Ureter (tissue), 1 donor: ENCODE results near the gene SEMG2. TPM values are rescaled to one million over a fixed set of nuclear protein-coding genes. Genes with fewer than 3 reads are reported as not detected.

Experiments used
- total RNA-seq: library from RNA; stranded (reverse); gene quantifications from one replicate; pipeline ENCODE4 v1.2.4, GENCODE V29; 2023
- donor health status: DM: yes; HTN: yes; CAD: no.

Gene SEMG2
- total RNA-seq, 1 donor from 2014 or later = not detected

Other genes with a start within 250 kb of the SEMG2 start
- gene KCNS1, start 120.2 kb upstream of the SEMG2 start, total RNA-seq = 0.86 TPM
- 0.78 TPM for gene WFDC5, start 106.2 kb upstream of the SEMG2 start, total RNA-seq
- gene WFDC12, start 96.9 kb upstream of the SEMG2 start, total RNA-seq = not detected
- 1.7 TPM for gene PI3, start 46.5 kb upstream of the SEMG2 start, total RNA-seq
- not detected for gene SEMG1, start 14.3 kb upstream of the SEMG2 start, total RNA-seq
- gene SLPI, start 33.2 kb downstream of the SEMG2 start, total RNA-seq = 301 TPM
- not detected for gene RBPJL, start 85.5 kb downstream of the SEMG2 start, total RNA-seq
- not detected for gene MATN4, start 86.9 kb downstream of the SEMG2 start, total RNA-seq
- 215 TPM for gene SDC4, start 127.1 kb downstream of the SEMG2 start, total RNA-seq
- 28.8 TPM for gene SYS1, start 141.8 kb downstream of the SEMG2 start, total RNA-seq
- gene TP53TG5, start 157.0 kb downstream of the SEMG2 start, total RNA-seq = 1.2 TPM
- 63.0 TPM for gene DBNDD2, start 186.9 kb downstream of the SEMG2 start, total RNA-seq
- gene PIGT, start 194.8 kb downstream of the SEMG2 start, total RNA-seq = 94.3 TPM
- 244 TPM for gene WFDC2, start 248.4 kb downstream of the SEMG2 start, total RNA-seq